HepG2 (cell line): Measurements from ENCODE around the gene C20orf96. TPM values are rescaled to one million over a fixed set of nuclear protein-coding genes. Genes with fewer than 3 reads are reported as not detected.
A peak's percentile ranks its signal among the peaks of the same experiment; 100 is the strongest.

Experiments
- ARID3A ChIP-seq: IDR thresholded peaks from 2 replicates; pipeline ENCODE4 v1.6.1; 2012; ENCODE audit warnings: low read depth, low read length, improper control_type of control experiment
- CHD2 ChIP-seq: IDR thresholded peaks from 2 replicates; pipeline ENCODE4 v1.6.1; 2011; ENCODE audit warnings: low read depth, low read length, improper control_type of control experiment
- HHEX ChIP-seq: IDR thresholded peaks from 2 replicates; pipeline ENCODE4 v1.6.1; 2016; ENCODE audit warnings: control low read depth
- MXD3 ChIP-seq: IDR thresholded peaks from 2 replicates; pipeline ENCODE4 v1.6.1; 2016; ENCODE audit warnings: mild to moderate bottlenecking, missing biosample characterization, missing genetic modification reagents
- REPIN1 ChIP-seq: sonication (generic); formaldehyde crosslinking; IDR thresholded peaks from 2 replicates; pipeline ENCODE4 v1.8.0; 2022; ENCODE audit warnings: missing genetic modification reagents, low read depth, mild to moderate bottlenecking, borderline replicate concordance
- SMAD1 ChIP-seq: sonication (generic); formaldehyde crosslinking; IDR thresholded peaks from 2 replicates; pipeline ENCODE4 v1.4.0; 2020; ENCODE audit warnings: missing genetic modification reagents, low read depth, mild to moderate bottlenecking, borderline replicate concordance
- THRA ChIP-seq: sonication (generic); formaldehyde crosslinking; IDR thresholded peaks from 2 replicates; pipeline ENCODE4 v1.4.0; 2020; ENCODE audit warnings: missing genetic modification reagents, borderline replicate concordance
- ZNF10 ChIP-seq: sonication (generic); formaldehyde crosslinking; IDR thresholded peaks from 2 replicates; pipeline ENCODE4 v1.4.0; 2020; ENCODE audit warnings: mild to moderate bottlenecking, low read depth, missing genetic modification reagents, borderline replicate concordance
- ZNF124 ChIP-seq: sonication (generic); formaldehyde crosslinking; IDR thresholded peaks from 2 replicates; pipeline ENCODE4 v1.4.0; 2020; ENCODE audit warnings: missing genetic modification reagents
- ZNF142 ChIP-seq: sonication (generic); formaldehyde crosslinking; IDR thresholded peaks from 2 replicates; pipeline ENCODE4 v1.4.0; 2020; ENCODE audit warnings: missing genetic modification reagents
- ZNF225 ChIP-seq: sonication (generic); formaldehyde crosslinking; IDR thresholded peaks from 2 replicates; pipeline ENCODE4 v1.4.0; 2020; ENCODE audit warnings: mild to moderate bottlenecking, missing genetic modification reagents
- ZNF230 ChIP-seq: sonication (generic); formaldehyde crosslinking; IDR thresholded peaks from 2 replicates; pipeline ENCODE4 v1.4.0; 2020; ENCODE audit warnings: mild to moderate bottlenecking, missing genetic modification reagents
- ZNF335 ChIP-seq: sonication (generic); formaldehyde crosslinking; IDR thresholded peaks from 2 replicates; pipeline ENCODE4 v1.4.0; 2020; ENCODE audit warnings: missing genetic modification reagents
- ZNF83 ChIP-seq: sonication (generic); formaldehyde crosslinking; IDR thresholded peaks from 2 replicates; pipeline ENCODE4 v1.4.0; 2020; ENCODE audit warnings: missing genetic modification reagents, mild to moderate bottlenecking, borderline replicate concordance
- polyA plus RNA-seq, 8 experiments: library from polyadenylated mRNA; depleted of rRNA in 3 of 8; stranded (reverse) in 7 of 8; unstranded in 1 of 8; fragments of >200 nt; fragmentation: Illumina TruSeq in 4 of 8; extraction: Trizol in 4 of 8; gene quantifications; 2 replicates each; pipeline versions ENCODE4 v1.2.1 to v1.2.3, GENCODE V29; 2011 to 2016; ENCODE audit warnings: low read depth in 4 of 8, missing spikeins in 1 of 8, mixed read lengths in 1 of 8; ENCODE audit not compliant: insufficient read depth in 1 of 8
- total RNA-seq, 5 experiments: library from RNA; depleted of rRNA; stranded (reverse); fragments of >200 nt; fragmentation: Illumina TruSeq; extraction: Trizol; gene quantifications; 2 replicates each; pipeline ENCODE4 v1.2.3, GENCODE V29; 2016; ENCODE audit warnings: low read depth in 1 of 5

C20orf96 gene
- total and polyA plus RNA-seq, 2 of the 13 experiments (the other 11 are each of a cell fraction or from before 2014, with no cell fraction given): 3.8 to 20.6 TPM

- TF ChIP-seq ZNF225: peak; percentile 74
- TF ChIP-seq HHEX (CRISPR knock-in tag): no peak
- TF ChIP-seq MXD3 (CRISPR knock-in tag): peak; percentile 100
- peak; percentile 97 for TF ChIP-seq ZNF83 (CRISPR knock-in tag)
- TF ChIP-seq REPIN1: peak; percentile 96; the same call in 1 of the 2 replicates
- TF ChIP-seq ZNF230 (CRISPR knock-in tag): peak; percentile 99
- 0 out of 2 replicates have a peak, but pooled peaks have one; percentile 68 for TF ChIP-seq ZNF10
- TF ChIP-seq ZNF142 (CRISPR knock-in tag): peak; percentile 92
- no peak for TF ChIP-seq ARID3A
- TF ChIP-seq SMAD1: peak; percentile 87; the same call in 1 of the 2 replicates
- peak; percentile 51; the same call in 1 of the 2 replicates for TF ChIP-seq ZNF335 (CRISPR knock-in tag)
- TF ChIP-seq CHD2: peak; percentile 57
- TF ChIP-seq ZNF124 (CRISPR knock-in tag): peak; percentile 72
- peak; percentile 85 for TF ChIP-seq THRA
Observed at GRCh38 chr20:324177-325044, 33.9 kb upstream of the C20orf96 start (continued).
